ENCODE data around the gene CAPNS2.

DNA sequence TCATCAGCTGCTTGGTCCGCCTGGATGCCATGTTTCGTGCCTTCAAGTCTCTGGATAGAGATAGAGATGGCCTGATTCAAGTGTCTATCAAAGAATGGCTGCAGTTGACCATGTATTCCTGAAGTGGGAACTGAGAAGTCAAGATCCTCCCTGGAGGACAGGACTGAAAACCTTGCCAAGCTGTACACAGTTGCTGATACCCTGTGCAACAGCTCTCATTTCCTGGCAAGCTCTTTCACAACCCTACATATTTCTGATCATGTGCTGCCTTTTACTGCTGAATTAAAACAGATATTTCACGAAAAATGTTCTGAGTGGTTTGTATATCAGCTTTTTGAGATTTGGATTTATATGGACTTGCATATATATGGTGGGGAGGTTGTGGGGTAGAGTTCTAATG lies 898 bp downstream of the CAPNS2 start:
- TF ChIP-seq, protein P1, sequence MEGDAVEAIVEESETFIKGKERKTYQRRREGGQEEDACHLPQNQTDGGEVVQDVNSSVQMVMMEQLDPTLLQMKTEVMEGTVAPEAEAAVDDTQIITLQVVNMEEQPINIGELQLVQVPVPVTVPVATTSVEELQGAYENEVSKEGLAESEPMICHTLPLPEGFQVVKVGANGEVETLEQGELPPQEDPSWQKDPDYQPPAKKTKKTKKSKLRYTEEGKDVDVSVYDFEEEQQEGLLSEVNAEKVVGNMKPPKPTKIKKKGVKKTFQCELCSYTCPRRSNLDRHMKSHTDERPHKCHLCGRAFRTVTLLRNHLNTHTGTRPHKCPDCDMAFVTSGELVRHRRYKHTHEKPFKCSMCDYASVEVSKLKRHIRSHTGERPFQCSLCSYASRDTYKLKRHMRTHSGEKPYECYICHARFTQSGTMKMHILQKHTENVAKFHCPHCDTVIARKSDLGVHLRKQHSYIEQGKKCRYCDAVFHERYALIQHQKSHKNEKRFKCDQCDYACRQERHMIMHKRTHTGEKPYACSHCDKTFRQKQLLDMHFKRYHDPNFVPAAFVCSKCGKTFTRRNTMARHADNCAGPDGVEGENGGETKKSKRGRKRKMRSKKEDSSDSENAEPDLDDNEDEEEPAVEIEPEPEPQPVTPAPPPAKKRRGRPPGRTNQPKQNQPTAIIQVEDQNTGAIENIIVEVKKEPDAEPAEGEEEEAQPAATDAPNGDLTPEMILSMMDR (IDR thresholded peaks at IDR 0.05): no peak
- TF ChIP-seq POLR2A (IDR thresholded peaks at IDR 0.05): no peak

All from thyroid gland (tissue), 4 donors.